ENCODE data around the gene INSRR. TPM values are rescaled to one million over a fixed set of nuclear protein-coding genes. Genes with fewer than 3 reads are reported as not detected.
A peak's percentile ranks its signal among the peaks of the same experiment; 100 is the strongest.

Gene INSRR
- total and polyA plus RNA-seq, 9 of the 15 experiments (the other 6 are each of a cell fraction or from before 2014, with no cell fraction given): 0.03 to 0.18 (median 0.06) TPM; not detected in 3

DNA sequence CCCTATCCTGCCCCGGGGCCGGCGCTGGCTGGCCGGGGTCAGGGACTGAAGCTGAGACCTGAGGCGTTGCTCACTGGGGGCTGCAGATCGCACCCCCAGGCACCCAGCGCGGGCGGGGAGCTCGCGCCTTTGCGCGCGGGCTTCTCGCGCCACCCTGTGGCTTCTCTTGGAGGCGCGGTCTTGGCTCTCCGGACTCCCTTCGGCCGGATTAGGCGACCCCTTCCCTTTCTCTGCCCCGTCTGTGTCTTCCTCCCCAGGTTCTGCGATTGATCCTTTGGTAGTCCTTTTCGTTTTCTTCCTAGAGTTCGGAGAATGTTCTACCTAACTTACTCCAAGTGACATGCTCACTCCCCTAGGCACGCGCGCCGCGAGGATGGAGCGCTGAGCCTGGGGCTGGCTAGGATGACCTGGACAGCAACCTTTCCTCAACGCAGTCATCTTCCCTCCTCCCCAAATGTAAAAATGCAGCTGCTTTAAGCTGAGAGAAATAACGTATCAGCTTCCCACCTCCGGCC lies 1.3 kb upstream of the INSRR start (continued):
- TF ChIP-seq CHAMP1 (IDR thresholded peaks at IDR 0.05): no peak
- TF ChIP-seq CSDE1 (IDR thresholded peaks at IDR 0.05): no peak
- TF ChIP-seq, protein P1, sequence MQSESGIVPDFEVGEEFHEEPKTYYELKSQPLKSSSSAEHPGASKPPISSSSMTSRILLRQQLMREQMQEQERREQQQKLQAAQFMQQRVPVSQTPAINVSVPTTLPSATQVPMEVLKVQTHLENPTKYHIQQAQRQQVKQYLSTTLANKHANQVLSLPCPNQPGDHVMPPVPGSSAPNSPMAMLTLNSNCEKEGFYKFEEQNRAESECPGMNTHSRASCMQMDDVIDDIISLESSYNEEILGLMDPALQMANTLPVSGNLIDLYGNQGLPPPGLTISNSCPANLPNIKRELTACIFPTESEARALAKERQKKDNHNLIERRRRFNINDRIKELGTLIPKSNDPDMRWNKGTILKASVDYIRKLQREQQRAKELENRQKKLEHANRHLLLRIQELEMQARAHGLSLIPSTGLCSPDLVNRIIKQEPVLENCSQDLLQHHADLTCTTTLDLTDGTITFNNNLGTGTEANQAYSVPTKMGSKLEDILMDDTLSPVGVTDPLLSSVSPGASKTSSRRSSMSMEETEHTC (IDR thresholded peaks at IDR 0.05): no peak
- TF ChIP-seq ZNF655 (CRISPR knock-in tag; IDR thresholded peaks at IDR 0.05): no peak
- no peak for TF ChIP-seq TAF15 (IDR thresholded peaks at IDR 0.05; ENCODE audit: low read depth, low read length)
- TF ChIP-seq ZNF408 (CRISPR knock-in tag; IDR thresholded peaks at IDR 0.05; ENCODE audit: low read depth): no peak
- no peak for TF ChIP-seq ATF6 (CRISPR knock-in tag; IDR thresholded peaks at IDR 0.05)
- TF ChIP-seq NR2F6 (CRISPR knock-in tag; IDR thresholded peaks at IDR 0.05): no peak
- peak; percentile 86 for TF ChIP-seq HDAC2 (IDR thresholded peaks at IDR 0.05)
- no peak for TF ChIP-seq NR4A1 (CRISPR knock-in tag; IDR thresholded peaks at IDR 0.05)
- 0 out of 2 replicates have a peak, but pooled peaks have one; percentile 19 for TF ChIP-seq NR4A1 (tag; IDR thresholded peaks at IDR 0.05)
- no peak for TF ChIP-seq FOSL1 (tag; conservative IDR thresholded peaks at IDR 0.05)
- TF ChIP-seq ZBTB7A (IDR thresholded peaks at IDR 0.05; ENCODE audit: borderline replicate concordance, control insufficient read depth, low read depth, low read length): peak; percentile 92; the same call in 1 of the 2 replicates
- no peak for TF ChIP-seq HDAC3 (IDR thresholded peaks at IDR 0.05; ENCODE audit: borderline replicate concordance, partially characterized antibody)
- TF ChIP-seq NONO (IDR thresholded peaks at IDR 0.05; ENCODE audit: low read depth in 2 of 2, low read length in 1 of 2): peak in 1 of 2 experiments; percentile 28; a peak in 1 of 4 replicates
- TF ChIP-seq HMGN3 (IDR thresholded peaks at IDR 0.05; ENCODE audit: borderline replicate concordance, extremely low read depth, insufficient read length, low read depth, low read length): peak; percentile 41
- TF ChIP-seq, protein P2, sequence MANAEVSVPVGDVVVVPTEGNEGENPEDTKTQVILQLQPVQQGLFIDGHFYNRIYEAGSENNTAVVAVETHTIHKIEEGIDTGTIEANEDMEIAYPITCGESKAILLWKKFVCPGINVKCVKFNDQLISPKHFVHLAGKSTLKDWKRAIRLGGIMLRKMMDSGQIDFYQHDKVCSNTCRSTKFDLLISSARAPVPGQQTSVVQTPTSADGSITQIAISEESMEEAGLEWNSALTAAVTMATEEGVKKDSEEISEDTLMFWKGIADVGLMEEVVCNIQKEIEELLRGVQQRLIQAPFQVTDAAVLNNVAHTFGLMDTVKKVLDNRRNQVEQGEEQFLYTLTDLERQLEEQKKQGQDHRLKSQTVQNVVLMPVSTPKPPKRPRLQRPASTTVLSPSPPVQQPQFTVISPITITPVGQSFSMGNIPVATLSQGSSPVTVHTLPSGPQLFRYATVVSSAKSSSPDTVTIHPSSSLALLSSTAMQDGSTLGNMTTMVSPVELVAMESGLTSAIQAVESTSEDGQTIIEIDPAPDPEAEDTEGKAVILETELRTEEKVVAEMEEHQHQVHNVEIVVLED (CRISPR knock-in tag; IDR thresholded peaks at IDR 0.05): no peak
- TF ChIP-seq HMG20B (CRISPR knock-in tag; IDR thresholded peaks at IDR 0.05): no peak
- no peak for TF ChIP-seq RFX5 (IDR thresholded peaks at IDR 0.05; ENCODE audit: low read depth, low read length)
- no peak for TF ChIP-seq SP2 (IDR thresholded peaks at IDR 0.05; ENCODE audit: extremely low read depth, low read depth, low read length, poor library complexity, severe bottlenecking)

Data from K562 (cell line).